DMS114 treated with DMSO at 0.1 percent for 48 hours (cell line): ENCODE measurements around the gene RASD2.

ENCODE experiments used
- DNase-seq: peaks from one replicate; lab custom pipeline; 2025; ENCODE audit not compliant: unreplicated experiment; lab: John Stamatoyannopoulos, UW

RASD2 gene

DNA sequence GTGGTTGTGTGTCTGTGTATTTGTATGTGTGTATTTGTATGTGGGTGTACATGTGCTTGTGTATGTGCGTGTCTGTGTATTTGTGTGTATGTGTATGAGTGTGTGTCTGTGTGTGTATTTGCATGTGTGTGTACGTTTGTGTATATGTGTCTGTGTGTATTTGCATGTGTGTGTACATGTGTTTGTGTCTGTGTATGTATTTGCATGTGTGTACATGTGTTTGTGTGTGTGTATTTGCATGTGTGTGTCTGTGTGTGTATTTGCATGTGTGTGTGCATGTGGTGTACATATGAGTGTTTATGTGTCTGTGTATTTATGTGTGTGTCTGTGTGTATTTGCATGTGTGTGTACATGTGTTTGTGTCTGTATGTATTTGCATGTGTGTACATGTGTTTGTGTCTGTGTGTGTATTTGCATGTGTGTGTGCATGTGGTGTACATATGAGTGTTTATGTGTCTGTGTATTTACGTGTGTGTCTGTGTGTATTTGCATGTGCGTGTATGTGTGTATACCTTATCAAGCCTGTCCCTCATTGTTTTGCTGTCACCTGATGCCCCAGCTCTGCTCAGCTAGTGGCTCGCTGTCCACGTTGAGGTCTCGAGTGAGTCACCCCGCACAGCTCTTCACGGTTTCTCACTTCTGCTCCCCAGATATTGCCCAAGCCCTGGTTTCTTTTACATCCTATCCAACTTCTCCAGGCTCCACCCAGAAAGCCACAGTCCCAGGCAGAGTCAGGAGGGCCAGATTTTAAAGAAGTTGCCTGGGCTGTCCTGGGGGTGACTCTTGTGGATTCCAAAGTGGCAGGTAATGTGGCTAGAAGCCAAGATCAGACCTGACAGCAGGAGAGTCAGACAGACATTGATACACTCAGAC is 61.3 kb downstream of the RASD2 start:
- DNase-seq = no peak
